ENCODE results near the gene BEND4.
A peak's percentile ranks its signal among the peaks of the same experiment; 100 is the strongest.
"Not testable (repeated sequence)": the region's sequence is repeated elsewhere in the genome, so short reads cannot be mapped to it uniquely, and the experiment has no call there.

The BEND4 gene

GRCh38 chr4:42152507-42153504, at the start of gene BEND4:
Gene BEND4, minus strand, starts transcription at chr4:42152655. Its CDS starts 512 bp downstream, at chr4:42152143.
- peak; percentile 50 for DNase-seq

DNA sequence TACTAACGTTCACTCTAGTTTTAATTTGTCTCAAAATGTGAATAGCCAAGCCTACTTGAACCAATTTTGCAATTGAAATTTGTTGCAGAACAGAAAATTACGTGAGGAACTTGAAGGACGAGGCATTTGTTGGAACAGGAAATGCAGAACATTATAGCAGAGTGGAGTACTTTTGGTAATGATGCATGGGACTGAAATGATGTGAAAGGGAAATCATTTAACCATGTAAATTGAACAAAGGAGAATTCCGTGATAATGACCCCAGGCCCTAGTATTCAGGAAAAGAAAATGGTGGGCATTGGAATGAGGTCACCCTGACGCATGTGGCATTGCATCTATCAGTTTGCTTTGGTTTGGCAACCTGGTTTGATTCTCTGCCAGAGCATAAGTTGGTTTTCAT, 44.9 kb upstream of the BEND4 start:
- no peak for DNase-seq

DNA sequence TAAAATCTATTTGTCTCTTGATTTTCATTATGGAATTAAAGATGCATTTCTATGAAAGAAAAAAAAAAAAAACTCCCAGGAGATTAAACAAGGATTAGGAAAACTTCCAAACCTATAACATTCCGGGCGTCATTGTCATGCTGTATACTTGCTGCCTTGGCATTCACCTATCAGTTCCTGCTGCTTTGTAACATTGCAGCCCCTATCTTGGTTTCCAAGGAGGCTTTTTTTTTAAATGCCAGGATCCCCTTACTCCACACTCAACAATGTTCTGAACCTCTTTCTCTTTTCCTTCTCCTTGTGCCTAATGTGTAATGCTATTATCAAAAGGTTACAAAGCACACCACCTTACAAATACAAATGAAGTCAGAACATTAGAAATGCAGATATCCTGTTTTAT, 20.5 kb upstream of the BEND4 start:
- no peak for DNase-seq

- no peak for DNase-seq
Measured at GRCh38 chr4:42172128-42172790, 19.8 kb upstream of the BEND4 start.

DNA sequence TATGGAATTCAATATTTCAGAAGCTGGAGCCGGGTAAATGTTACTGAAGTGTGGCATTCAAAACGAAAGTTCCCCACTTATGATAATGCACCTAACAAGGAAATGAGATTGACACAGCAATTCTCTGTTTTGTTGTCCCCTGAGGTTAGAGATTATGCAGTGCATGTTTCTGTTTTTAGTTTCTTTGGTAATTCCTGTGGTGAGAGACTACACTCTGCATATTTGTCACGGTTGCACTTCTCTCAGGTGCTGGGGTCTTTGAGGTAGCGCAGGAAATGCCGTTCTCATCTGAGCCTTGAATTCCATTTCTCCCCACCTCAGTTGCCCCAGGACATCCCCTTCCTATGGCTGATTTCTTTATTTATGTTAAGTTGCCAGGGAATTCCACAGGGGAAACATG, 15.3 kb upstream of the BEND4 start:
- DNase-seq, result no peak

GRCh38 chr4:42166186-42166585, 13.7 kb upstream of the BEND4 start:
- not testable (repeated sequence) for DNase-seq

GRCh38 chr4:42159271-42160001, 7.0 kb upstream of the BEND4 start:
- no peak for DNase-seq

DNA sequence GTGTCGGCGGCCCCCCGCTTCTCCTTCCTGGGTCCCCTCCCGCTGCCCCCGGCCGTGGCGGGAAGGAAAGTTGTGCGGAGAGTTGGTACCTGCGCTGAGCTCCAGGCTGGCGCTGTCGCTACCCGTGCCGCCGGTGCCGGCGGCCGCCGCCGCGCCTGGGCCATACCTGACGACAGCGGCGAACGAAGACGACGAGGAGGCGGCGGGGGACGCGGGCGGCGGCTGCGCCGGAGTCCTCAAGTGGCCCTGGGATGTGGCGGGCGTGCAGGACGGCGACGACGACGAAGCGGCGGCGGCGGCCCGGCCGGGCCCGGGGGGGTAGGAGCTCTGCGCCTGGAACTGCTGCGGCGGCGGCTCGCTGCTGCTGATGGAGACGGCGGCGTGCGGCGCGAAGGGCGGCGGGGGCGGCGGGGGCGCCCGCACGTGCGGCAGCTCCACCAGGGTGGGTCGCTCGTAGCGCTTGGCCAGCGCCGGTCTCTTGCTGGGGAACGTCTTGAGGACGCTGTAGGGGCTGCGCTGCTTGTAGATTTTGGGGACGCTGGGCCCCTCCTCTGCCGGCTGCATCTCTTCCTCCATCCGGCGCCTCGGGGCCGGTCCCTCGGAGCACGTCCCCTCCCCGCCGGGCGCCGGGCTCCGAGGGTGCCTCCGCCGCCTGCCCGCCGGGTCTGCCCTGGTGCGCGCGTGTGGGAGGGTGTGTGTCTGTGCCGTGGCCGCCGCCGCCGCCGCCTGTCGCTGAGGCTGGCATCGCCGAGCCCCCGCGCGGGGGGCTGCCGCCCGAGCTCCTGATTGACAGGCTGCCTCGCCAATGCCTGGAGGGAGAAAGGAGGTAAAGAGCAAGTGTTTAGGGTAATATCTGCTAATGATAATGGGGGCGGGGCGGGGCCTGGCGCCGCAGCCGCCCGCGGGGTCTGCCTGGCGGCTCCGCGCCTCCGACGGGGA, 618 bp downstream of the BEND4 start:
- DNase-seq, result peak; percentile 56

- no peak for DNase-seq
Measured at GRCh38 chr4:42150653-42151567, 1.5 kb downstream of the BEND4 start.

- no peak for DNase-seq
Measured at GRCh38 chr4:42149004-42149403, 3.5 kb downstream of the BEND4 start.

DNA sequence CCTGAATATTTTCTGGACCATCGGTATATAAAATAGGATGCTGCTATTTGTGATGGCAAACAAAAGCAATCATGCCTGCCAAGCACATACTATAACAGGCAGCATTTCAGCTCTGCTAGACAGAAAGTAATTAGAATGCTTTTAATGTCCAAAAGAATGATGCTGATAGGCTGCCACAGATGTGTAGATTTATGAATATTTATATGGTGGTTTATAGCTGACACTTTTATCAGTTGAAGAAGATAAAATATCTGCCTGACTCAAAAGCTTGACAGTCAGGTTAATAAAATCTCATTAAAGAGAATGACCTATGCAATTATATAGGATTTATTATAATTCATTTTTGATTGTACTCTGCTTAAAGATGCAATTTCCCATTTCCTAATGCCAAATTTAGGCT, 4.0 kb downstream of the BEND4 start:
- DNase-seq, result no peak

GRCh38 chr4:42144028-42144427, 8.4 kb downstream of the BEND4 start:
- DNase-seq, result no peak

DNA sequence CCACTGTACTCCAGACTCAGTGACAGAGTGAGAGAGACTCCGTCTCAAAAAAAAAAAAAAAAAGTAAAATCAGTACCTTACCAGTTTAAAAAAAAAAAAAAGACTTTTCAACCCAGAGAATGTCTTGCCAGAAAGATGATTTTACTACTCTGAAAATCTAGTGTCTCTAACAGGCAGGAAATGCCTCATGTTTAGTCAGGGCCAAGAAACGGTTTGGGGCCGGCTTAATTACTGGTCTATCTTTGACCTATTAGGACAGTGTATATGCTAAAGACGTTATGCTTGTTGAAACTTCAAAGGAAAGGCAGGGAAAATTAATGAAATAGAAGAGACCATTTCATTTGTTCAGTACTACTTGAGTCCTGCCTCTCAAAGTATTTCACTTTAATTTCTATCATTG, 9.9 kb downstream of the BEND4 start:
- DNase-seq, result no peak

GRCh38 chr4:42136371-42136770, 16.1 kb downstream of the BEND4 start:
- no peak for DNase-seq

DNA sequence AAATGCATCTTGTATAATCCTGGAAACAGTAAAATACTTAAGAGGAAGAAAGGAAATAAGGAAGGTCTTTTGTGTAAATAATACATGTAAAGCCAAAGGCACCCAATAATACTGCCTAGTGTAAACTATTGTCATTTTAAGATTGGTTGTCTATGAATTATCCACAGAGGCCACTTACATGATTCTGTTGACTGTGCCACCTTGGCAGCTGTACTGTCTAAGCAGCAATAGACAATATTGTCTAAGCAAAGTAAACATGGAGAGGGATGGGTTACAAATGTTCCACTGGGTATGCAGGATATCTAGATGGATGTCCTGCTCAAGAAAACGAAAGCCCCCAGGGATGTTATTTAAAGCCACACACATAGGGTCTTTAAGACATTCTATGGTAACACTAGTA, 19.4 kb downstream of the BEND4 start:
- DNase-seq, result no peak

GRCh38 chr4:42132099-42132498, 20.4 kb downstream of the BEND4 start:
- no peak for DNase-seq

DNA sequence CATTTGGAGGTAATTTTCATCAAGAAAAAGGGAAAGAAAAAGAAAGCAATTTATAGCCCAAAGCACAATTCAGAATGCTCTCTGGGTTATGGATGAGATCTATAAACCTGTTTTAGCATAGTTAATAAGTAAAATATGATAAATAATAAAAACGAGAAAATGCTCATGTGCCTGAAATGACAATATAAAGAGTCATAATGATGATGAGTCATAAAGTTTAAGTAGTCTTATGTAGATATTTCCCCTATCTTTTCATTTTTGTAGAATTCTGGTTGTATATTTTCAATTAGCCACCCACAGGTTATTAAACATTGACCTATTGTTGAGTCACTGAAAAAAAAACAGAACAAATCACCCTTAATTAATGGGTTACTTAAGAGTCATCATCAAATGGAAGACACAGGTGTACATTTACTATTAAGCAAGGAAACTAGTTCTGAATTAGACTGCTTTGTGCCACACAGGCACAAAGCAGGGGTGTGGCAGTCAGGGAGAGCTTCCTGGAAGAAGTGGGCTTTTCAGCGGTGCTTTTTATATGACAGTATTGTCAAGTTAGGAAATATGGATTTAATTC, 29.3 kb downstream of the BEND4 start:
- no peak for DNase-seq

- no peak for DNase-seq
Measured at GRCh38 chr4:42122237-42122636, 30.2 kb downstream of the BEND4 start.

DNA sequence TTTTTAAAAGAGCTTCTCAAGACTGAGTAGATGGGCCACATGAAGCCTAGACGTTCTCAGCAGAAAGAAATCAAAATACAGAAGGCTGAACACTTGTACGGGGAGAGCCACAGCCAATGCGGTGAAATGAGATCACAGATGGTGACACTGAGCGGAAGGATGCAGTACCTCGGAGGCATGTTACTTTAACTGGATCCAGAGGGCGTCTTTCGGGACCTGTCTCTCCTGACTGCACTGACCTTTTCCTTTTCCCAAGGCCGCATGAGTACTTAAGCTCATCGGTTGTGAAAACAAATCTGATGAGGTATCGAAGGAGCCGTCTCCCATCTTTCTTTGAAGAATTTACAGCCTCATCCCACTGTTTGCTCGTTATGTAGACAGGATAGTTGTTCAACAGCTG, 32.6 kb downstream of the BEND4 start:
- DNase-seq, result no peak

- DNase-seq, result no peak
Measured at GRCh38 chr4:42112846-42113245, 39.6 kb downstream of the BEND4 start.

DNA sequence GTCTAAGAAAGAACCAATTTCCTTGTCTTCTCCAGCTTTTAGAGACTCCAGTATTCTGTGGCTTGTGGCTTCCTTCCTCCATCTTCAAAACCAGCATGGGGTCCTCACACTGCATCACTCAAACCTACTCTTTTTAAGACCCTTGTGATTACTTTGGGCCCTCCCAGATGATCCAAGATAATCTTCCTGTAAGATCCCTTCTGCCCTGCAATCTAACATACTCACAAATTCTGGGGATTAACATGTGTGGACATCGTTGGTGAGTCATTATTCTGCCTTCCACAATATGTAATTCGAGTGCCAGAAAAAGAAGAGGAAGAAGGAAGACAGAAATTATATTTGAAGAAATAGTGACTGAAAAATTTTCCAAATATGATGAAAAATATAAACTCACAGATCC, 47.9 kb downstream of the BEND4 start:
- DNase-seq, result no peak
